ENCODE results near the gene RMP24.
"Not testable (repeated sequence)": the region's sequence is repeated elsewhere in the genome, so short reads cannot be mapped to it uniquely, and the experiment has no call there.

RMP24 gene

DNA sequence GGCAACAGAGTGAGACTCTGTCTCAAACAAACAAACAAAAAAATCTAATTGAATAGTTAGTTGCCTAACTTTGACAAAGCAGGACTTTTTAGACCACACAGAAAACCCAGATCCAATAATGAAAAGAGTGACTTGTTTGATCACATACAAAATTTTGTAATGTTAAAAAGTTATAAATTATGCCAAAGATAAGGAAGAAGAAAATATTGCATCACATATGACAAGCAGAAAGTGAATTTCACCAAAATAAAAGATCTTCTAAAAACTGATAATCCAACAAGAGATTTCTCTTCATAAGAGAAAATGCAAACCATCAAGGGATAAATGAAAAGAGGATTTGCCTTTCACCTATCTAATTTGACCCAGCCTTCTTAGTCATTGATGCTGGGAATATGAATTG, 2.8 kb upstream of the RMP24 start:
- DNase-seq = no peak

GRCh38 chr18:35971661-35972196, 750 bp upstream of the RMP24 start:
- no peak for DNase-seq

DNA sequence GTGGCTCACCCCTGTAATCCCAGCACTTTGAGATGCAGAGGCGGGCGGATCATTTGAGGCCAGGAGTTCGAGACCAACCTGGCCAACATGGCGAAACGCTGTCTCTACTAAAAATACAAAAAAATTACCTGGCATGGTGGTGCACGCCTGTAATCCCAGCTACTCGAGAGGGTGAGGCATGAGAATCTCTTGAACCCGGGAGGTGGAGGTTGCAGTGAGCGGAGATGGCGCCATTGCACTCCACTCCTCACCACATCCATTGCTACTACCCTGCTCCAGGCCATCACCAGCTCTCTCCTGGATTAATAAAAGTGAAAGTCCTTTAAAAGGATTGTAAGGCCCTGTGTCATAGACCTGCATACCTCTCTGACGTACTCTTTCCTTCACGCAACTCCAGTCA, 1.2 kb downstream of the RMP24 start:
- no peak for DNase-seq

DNA sequence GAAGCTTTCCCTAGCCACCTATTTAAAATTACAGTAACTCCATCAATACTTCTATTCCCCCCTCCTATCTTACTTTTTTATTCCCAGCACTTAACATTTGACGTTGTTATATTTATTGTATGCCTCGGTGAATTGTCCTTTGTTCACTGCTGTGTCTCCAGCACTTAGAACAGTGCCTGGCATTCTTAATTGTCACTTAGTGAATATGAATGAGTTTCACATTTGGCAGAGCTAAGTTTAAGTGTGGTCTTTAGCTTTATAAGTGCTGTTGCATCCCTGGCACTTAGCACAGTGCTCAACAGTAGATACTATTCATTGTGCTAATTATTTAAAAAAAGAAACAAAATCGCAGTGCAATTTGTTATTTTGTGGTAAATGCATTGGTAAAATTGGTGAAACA, 1.7 kb downstream of the RMP24 start:
- no peak for DNase-seq

DNA sequence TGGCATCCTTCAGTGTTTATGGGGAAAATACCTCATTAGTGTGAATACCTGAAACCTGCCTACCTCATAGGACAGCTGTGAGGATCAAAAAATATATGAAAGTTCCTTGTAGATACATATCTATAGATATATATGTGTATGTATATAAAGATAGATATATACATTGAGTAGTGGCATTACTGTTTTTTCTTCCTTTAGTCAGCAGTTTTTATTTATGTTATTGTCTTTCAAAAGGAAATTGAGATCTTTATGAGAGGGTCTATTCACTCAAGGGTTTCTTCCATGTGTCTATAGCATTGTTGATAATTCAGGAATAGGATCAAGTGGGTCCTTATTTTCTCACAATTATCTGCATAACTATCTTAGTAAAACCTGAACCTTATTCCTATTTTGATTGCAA, 6.6 kb downstream of the RMP24 start:
- no peak for DNase-seq

DNA sequence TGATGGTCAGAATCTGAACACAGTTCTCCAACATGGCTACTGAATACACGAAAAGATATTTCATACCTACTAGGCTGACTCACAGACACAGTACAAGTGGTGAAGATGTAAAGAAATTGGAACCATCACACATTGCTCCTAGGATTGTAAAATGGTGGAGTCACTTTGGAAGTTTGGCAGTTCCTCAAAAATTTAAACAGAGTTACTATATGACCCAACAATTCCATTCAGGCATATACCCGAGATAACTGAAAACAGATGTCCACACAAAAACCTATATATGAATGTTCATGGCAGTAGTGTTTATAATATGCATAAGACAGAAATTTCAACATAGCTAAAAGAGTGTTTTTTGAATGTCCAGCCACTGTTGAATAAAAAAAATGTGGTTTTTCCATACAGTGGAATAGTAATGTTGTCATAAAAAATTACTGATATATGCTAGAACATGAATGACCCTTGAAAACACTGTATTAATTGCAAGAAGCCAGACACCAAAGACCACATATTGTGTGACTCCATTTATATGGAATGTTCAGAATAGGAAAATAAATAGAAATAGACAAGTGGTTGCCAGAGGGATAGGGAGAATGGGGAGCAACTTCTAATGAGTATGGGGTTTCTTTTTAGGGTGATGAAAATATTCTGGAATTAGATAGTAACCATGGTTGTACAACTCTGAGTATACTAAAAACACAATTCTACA, 10.1 kb downstream of the RMP24 start:
- DNase-seq = no peak

DNA sequence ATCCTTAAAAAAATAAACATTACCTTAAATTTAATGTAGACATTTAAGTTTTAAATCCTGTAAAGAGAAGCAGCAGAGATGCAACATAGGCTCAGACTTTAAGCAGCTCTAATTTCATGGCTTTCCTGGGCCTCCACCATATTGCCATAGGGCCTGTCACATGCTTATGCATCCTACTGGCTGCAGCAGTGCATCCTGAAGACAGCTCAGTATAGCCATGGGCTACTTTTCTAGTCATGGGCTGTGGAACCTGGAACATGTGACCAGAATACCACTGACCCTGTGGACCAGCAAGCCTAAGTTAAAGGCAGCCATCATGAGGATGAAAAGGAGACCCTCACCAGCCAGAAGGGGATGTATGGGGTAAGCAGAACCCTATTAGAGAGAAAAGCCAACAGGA, 10.7 kb downstream of the RMP24 start:
- DNase-seq = no peak

- no peak for DNase-seq
Observed at GRCh38 chr18:35983818-35984217, 11.3 kb downstream of the RMP24 start.

GRCh38 chr18:35991696-35992095, 19.2 kb downstream of the RMP24 start:
- DNase-seq = no peak

DNA sequence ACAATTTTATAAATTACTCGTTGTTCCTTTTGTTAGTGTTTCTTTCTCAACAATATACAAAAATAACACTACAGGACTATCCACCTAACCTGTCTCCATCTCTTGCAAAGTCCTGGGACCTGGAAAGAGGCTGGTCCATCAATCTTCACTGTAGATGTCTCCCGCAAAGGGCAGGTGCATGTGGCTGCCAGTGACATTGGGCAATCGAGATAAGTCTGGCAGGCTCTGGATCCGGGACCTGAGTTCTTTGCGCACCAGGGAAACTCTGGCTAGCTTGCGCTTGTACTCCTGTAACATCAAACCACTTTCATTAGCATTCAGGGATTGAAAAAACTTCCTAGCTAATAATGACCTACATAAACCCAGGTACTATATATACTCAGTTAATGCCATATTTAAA, 20.5 kb downstream of the RMP24 start:
- no peak for DNase-seq

GRCh38 chr18:35998967-35999366, 26.5 kb downstream of the RMP24 start:
- no peak for DNase-seq

DNA sequence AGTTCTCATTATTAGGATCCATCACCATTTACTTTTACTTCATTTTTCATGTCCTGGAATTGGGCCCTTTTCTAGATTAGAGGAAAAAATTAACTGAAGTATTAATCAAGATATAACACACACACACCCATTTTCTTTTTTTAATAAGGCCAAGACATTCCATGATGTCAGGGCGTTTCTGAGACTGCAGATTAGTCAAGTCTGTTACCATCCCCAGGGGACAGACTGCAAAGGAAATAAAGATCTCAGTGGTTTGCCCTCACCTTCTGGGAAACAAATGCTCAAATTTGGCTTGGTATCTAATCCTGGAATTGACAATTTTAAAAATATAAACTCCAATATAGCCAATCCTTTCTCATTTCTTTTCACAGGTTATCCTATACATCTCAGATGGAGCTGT, 27.4 kb downstream of the RMP24 start:
- DNase-seq = no peak

DNA sequence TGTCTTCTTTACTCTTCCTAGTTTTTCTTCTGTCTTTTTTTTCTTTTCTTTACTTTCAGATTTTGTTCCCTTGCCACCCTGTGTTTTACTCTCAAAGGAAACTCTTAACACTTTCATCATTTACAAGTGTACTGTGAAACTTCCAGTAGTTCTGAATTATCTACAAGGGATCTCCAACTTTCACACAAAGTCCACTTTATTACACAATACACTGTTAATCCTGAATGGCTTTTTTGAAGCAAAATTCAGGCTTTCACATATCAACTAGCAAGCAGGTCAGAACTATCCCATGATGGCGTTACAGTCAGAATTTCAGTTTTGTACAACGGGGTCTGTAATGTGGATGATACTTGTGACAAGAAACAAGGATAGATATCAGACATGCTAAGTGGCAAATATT, 34.5 kb downstream of the RMP24 start:
- DNase-seq = no peak

DNA sequence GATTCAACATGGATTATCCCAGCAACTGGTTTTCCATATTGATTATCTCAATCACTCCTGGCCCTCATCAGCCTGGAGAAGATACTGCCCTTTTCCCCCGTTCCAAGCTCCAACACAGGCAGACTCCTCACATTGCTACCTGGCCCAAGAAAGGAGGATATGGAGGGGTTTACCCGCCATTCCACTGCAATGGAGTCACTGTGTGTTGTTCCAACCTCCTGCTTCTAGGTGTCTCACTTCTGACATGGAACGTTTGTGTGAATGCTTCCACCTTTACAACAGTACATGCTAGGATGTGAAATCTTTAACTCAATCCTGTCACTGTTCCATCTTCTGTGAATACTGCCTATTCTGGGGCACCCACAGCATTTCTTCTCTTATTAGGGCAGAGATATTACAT, 36.7 kb downstream of the RMP24 start:
- no peak for DNase-seq

DNA sequence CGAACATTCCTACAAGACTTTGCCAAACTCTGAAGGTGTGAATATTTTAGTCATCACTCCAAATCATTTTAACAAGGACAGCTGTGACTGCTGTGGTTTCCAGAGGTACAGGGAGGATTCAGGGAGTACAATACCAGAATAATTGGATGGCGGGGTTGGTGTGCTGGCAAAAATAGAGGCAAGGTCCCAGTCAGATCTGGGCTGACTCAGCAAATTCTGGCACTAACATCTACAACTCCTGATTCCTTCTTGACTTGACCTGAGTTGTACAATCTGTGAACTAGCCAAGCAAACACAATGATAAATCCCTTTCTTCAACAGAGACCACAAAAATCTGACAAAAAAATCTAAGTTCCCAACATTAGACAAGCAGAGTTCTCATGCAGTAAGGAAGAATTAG, 40.4 kb downstream of the RMP24 start:
- DNase-seq = no peak

DNA sequence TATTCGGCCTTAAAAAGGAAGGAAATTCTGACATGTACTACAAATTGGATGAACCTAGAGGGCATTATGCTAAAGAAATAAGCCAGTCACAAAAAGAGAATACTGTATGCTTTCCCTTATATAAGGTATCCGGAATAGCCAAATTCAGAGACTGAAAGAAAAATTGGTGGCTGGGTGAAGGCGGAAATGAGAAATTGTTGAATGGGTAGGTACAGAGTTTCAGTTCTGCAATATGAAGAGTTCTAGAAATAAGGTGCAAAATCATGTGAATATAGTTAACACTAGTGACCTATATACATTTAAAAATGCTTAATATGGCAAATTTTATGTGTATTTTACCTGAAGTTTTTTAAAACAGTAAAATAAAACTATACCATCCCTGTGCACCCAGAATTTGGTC, 43.1 kb downstream of the RMP24 start:
- no peak for DNase-seq

- DNase-seq = no peak
Observed at GRCh38 chr18:36017232-36017631, 44.8 kb downstream of the RMP24 start.

DNA sequence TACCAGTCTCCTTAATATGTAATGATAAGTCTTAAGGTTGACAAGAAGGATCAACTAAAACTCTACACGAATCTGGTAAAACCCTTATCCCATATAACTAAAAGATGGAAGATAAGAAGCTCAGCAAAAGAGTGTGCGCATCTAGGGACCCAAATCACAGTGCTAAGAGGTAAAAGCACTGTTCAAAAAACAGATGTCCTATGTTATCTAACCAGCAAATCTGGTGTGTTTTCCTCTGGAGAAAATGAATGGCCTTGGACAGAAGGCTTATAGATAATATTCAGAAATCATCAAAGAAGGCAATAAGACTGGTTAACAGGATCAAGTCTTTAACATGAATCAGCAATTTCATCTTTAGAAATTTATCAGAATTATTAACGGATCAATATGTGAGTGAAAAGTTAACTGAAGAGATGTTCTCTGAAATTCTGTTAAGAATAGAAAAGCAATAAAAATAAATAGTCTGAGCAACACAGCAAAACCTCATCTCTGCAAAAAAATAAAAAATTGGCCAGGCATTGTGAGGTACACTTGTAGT, 47.8 kb downstream of the RMP24 start:
- DNase-seq = no peak

- no peak for DNase-seq
Observed at GRCh38 chr18:36023336-36023735, 50.9 kb downstream of the RMP24 start.

DNA sequence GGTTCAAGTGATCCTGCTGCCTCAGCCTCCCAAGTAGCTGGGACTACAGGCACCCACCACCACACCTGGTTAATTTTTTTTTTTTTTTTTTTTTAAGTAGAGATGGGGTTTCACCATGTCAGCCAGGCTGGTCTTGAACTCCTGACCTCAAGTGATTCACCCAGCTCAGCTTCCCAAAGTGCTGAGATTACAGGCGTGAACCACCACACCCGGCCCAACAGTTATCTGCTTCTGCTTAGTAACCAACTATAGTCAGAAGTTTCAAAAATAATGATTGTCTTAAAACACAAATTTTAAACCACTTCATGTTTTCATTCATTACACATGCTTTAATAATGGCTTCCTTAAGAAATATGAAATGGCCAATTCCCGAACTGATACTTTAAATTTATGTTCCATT, 51.8 kb downstream of the RMP24 start:
- not testable (repeated sequence) for DNase-seq

GRCh38 chr18:36025025-36025424, 52.5 kb downstream of the RMP24 start:
- no peak for DNase-seq

DNA sequence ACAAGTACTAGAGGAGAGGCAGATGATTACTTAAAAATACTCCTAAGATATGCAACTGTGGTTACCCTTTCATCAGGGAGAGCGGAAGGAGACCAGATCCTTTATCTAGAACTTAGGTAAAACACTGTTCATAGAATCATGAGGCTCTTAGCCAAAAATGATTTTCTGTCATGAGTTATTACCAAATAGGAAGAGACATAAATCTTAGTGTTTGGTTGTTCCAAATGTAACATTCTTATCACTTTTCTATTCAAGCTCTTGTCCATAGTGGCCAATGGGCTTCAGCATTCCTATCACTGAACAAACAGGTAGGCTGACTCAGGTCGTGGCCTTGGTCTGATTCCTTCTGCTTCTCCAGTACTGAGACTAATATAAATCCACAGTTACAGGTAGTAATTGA, 56.4 kb downstream of the RMP24 start:
- no peak for DNase-seq
